Heart left ventricle (tissue), 16 donors: Measurements from ENCODE around the gene VPS50. TPM values are rescaled to one million over a fixed set of nuclear protein-coding genes. Genes with fewer than 3 reads are reported as not detected.

Experiments
- ATAC-seq, 4 donors: fragments of 200-7000 bp; cut with Tn5 transposase; one replicate each; pipeline ENCODE4 v1.9.1; 2020 to 2022; ENCODE audit warnings: moderate library complexity in 4 of 4, mild to moderate bottlenecking in 3 of 4, moderate number of reproducible peaks in 1 of 4
- DNase-seq, 5 donors: peaks; one replicate each; pipeline ENCODE4 v3.0.0-alpha.2; 2020
- H3K27ac ChIP-seq, 12 donors: fragments of 200-600 bp; sonication (generic) in 4 of 12; one replicate each; pipeline versions ENCODE4 v1.5.0 to v1.8.0; 2016 to 2022; ENCODE audit warnings: mild to moderate bottlenecking in 2 of 12
- H3K27me3 ChIP-seq, 9 donors: fragments of 200-600 bp; sonication (generic) in 2 of 9; one replicate each; pipeline versions ENCODE4 v1.5.1 to v1.8.0; 2016 to 2022; ENCODE audit warnings: mild to moderate bottlenecking in 3 of 9
- H3K36me3 ChIP-seq, 9 donors: fragments of 200-600 bp; sonication (generic) in 2 of 9; one replicate each; pipeline versions ENCODE4 v1.5.0 to v1.8.0; 2018 to 2022; ENCODE audit warnings: mild to moderate bottlenecking in 2 of 9
- H3K4me1 ChIP-seq, 12 donors: fragments of 200-600 bp; sonication (generic) in 4 of 12; one replicate each; pipeline versions ENCODE4 v1.5.0 to v1.8.0; 2016 to 2022; ENCODE audit warnings: mild to moderate bottlenecking in 3 of 12
- H3K4me3 ChIP-seq, 12 donors: fragments of 200-600 bp; sonication (generic) in 4 of 12; one replicate each; pipeline versions ENCODE4 v1.5.0 to v1.8.0; 2017 to 2022; ENCODE audit warnings: mild to moderate bottlenecking in 9 of 12, moderate library complexity in 4 of 12
- H3K9me3 ChIP-seq, 12 donors: fragments of 200-600 bp; sonication (generic) in 4 of 12; one replicate each; pipeline versions ENCODE4 v1.5.0 to v1.8.0; 2016 to 2022; ENCODE audit warnings: mild to moderate bottlenecking in 1 of 12
- POLR2A ChIP-seq, 2 donors: fragments of 450-650 bp; IDR thresholded peaks; one replicate each; pipeline ENCODE4 v1.6.1; 2017; ENCODE audit warnings: antibody characterized with exemption in 2 of 2, mild to moderate bottlenecking in 2 of 2, moderate library complexity in 2 of 2
- WGBS, 4 donors: extraction: QIAGEN DNeasy Blood & Tissue Kit in 2 of 4; methylation state at CpG; one replicate each; pipeline versions ENCODE4 v1.1.5 to v1.1.7; 2013 to 2018; 5-methylcytosine and 5-hydroxymethylcytosine counted together
- intact Hi-C, 10 donors: fragments of 100-400 bp; cut with DNase I; formaldehyde crosslinking; loops; one replicate each; pipeline versions ENCODE4 v1.11.1 to v1.14.2; 2022
- polyA plus RNA-seq, 2 donors: library from polyadenylated mRNA; stranded (reverse); fragments of 200-250 nt; gene quantifications; one replicate each; pipeline ENCODE4 v1.2.3, GENCODE V29; 2013
- total RNA-seq, 9 donors: library from RNA; depleted of rRNA in 2 of 9; stranded (reverse); fragments of >200 nt in 2 of 9; fragmentation: NEBNext Ultra II Directional in 3 of 9; extraction: Animal tissue kit (Norgen Biotek cat#: 25700) in 3 of 9; gene quantifications; one replicate each; pipeline versions ENCODE4 v1.1.0 to v1.2.4, GENCODE V29; 2016 to 2023
- TF ChIP-seq, protein P1 (sequence below), 12 donors: fragments of 200-600 bp; sonication (generic) in 4 of 12; IDR thresholded peaks; one replicate each; pipeline versions ENCODE4 v1.5.0 to v1.8.0; 2018 to 2022; ENCODE audit warnings: antibody characterized with exemption in 12 of 12, mild to moderate bottlenecking in 5 of 12
- donor health status: ischemic (EF 13 %, LVEDD 7.1; RV severe dilation, severe dysfunction).
- donor health status: healthy with polysubstance abuse.
- donor health status: DM: no; HTN: yes; CAD: no.
- donor health status: DM: no; HTN: no; CAD: no.
- donor health status: ischemic (EF 25% LVEDD 6.9; RV normal size, moderate dysfunction).
- donor health status: ischemic (EF 25% LVEDD 5.7; RV mildly dilated, moderate dysfunction).
- donor health status: healthy.
- donor health status: DM: yes; HTN: yes; CAD: no.
- donor health status: ischemic (EF 35%, LVEDD 5.7; RV mildly dilated, moderate dysfunction).
- donor health status: nonischemic (EF 11% LVEDD 7.7; RV severe dilation, severe dysfunction).
- donor health status: DM: yes; HTN: yes; CAD: no.
- donor health status: PGD.
- donor health status: ischemic (EF 29% LVEDD 5.4; RV normal size, mild dysfunction).
- donor health status: nonischemic (EF 23%, LVEDD 6.1; RV moderate dilation, normal function).

Gene VPS50
- total and polyA plus RNA-seq, 11 donors, result 2.9 to 28.7 (median 18.5) TPM

DNA sequence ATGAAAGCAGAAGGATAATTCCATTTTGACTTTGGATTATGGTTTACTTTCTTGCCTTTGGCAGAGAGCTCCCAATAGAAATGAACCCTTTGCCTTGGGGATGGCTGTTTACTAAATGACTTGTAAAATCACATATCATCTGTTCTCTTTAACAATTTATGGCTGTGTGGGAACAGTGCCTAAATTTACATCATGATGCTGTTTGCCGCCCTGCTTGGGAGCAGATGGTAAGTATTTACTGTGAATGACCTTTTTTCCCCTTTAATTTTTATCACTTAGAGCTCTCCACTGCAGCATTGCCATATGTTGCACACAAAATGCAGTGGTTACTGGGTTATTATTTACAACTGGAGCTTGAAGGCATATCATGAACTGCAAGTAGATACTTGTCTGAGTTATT, 19.3 kb upstream of the VPS50 start:
- peaks cover 0 to 12% (median 0%) of the 10 kb centered on the region in 9 donors for H3K27me3 ChIP-seq
- no peak overlapping the region for H3K4me3 ChIP-seq
- DNase-seq (no peak), ATAC-seq (no peak)
- no peak for TF ChIP-seq POLR2A (IDR thresholded peaks at IDR 0.05)
- TF ChIP-seq, protein P1, sequence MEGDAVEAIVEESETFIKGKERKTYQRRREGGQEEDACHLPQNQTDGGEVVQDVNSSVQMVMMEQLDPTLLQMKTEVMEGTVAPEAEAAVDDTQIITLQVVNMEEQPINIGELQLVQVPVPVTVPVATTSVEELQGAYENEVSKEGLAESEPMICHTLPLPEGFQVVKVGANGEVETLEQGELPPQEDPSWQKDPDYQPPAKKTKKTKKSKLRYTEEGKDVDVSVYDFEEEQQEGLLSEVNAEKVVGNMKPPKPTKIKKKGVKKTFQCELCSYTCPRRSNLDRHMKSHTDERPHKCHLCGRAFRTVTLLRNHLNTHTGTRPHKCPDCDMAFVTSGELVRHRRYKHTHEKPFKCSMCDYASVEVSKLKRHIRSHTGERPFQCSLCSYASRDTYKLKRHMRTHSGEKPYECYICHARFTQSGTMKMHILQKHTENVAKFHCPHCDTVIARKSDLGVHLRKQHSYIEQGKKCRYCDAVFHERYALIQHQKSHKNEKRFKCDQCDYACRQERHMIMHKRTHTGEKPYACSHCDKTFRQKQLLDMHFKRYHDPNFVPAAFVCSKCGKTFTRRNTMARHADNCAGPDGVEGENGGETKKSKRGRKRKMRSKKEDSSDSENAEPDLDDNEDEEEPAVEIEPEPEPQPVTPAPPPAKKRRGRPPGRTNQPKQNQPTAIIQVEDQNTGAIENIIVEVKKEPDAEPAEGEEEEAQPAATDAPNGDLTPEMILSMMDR (IDR thresholded peaks at IDR 0.05), result no peak
- H3K9me3 ChIP-seq, result no peaks in the 10 kb centered on the region
- no peaks in the 10 kb centered on the region for H3K36me3 ChIP-seq
- WGBS, 4 donors, result 48 to 67% (median 63%) methylated on average over 1 of the region's 1 CpG
- intact Hi-C loops, result no loop called here
- H3K27ac ChIP-seq, result no peak overlapping the region
- no peaks in the 10 kb centered on the region for H3K4me1 ChIP-seq

DNA sequence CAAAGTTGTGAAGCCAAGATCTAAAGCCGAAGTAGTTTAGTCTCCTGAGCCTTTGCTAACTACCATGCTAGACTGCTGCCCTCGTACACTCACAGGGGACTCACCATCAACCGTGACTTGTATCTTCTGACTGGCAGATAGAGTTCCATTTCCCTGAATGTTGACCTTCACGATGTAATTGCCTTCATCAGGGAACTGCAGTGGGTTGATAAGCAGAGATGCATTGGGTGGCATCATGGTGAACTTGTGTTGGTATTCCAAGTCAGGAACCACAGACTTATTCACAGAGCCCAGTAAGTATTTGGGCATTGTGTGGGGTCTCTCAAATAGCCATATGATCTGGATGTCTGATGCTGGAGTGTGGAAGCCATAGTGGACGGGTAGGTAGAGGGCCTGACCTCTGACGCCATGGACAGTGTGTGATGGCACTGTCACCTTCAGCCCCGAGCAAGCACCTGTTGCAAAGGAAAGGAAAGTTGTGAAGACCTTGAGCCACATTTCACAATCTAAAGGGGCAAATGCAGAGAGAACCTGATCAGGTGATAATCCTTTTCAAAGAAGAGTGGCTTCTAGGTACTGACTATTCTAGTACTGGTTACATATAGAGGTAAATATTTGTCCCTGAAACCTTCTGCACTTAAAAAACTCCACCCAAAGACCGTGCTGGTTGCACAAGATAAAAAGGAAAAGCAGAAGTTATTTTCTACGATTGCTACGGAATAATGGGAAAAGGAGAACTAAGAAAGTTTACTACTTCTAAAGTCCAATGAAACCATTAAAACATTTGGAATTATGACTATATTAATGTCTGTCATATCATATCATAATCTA, 13.0 kb upstream of the VPS50 start:
- Histone ChIP-seq H3K4me1 (no peaks in the 10 kb centered on the region), H3K36me3 (no peaks in the 10 kb centered on the region), H3K4me3 (no peak overlapping the region), H3K27ac (no peak overlapping the region), H3K27me3 (peaks cover 0 to 6% (median 0%) of the 10 kb centered on the region in 9 donors), H3K9me3 (no peaks in the 10 kb centered on the region)
- ATAC-seq (no peak), DNase-seq (no peak)
- intact Hi-C loops, result no loop called here
- TF ChIP-seq POLR2A (IDR thresholded peaks at IDR 0.05), result no peak
- TF ChIP-seq, protein P1 (IDR thresholded peaks at IDR 0.05), result no peak
- 76 to 79% (median 78%) methylated on average over 10 of the region's 10 CpGs for WGBS, 4 donors

DNA sequence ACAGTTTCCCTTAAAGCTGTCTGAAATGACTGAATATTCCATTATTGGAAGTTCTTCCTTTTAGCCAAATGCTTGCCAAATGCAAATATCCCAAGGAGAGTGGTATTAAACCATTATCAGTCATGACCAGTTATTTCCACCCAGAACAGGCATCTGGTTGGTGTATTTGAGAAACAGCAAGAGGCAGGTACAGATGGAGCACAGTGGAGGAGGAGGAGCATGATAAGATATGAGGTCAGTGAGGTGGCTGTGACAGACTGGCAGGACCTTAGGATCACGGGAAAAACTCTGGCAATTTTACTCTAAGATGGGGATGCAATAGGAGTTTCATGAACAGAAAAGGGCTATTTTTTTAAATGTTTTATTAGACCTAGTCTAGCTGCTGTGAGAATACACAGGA, 12.3 kb upstream of the VPS50 start:
- H3K4me1 ChIP-seq, result no peaks in the 10 kb centered on the region
- intact Hi-C loops, result loop anchor here in 1 of 10 donors (10.0 kb wide), 1 partner anchor 75 kb away; the partner anchor contains the start of gene SAMD9L
- no peak for ATAC-seq
- no peaks in the 10 kb centered on the region for H3K9me3 ChIP-seq
- peaks cover 0 to 6% (median 0%) of the 10 kb centered on the region in 9 donors for H3K27me3 ChIP-seq
- DNase-seq, result no peak
- 11 to 24% (median 22%) methylated on average over 1 of the region's 1 CpG for WGBS, 4 donors
- H3K4me3 ChIP-seq, result no peak overlapping the region
- TF ChIP-seq, protein P1 (IDR thresholded peaks at IDR 0.05), result no peak
- no peak for TF ChIP-seq POLR2A (IDR thresholded peaks at IDR 0.05)
- H3K36me3 ChIP-seq, result no peaks in the 10 kb centered on the region
- H3K27ac ChIP-seq, result no peak overlapping the region

DNA sequence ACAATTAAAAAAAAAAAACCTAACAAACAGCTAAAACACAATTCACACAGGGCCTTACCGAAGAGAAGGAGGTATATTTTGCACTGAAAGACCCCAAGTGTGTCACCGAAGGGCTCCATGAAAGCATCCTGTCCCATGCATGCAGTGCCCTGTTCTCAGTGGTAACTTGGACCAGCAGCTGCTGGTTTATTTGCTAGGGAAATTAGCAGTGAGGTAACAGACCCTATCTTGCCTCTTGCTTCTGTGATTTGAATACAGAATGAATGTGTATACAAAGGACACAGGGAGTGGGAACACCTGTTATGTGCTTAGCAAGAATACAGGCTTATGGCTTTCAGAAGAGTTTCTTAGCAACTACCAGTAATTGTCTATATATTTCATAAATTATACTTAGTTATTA, 5.9 kb upstream of the VPS50 start, which contains the start of gene HEPACAM2:
Gene HEPACAM2, minus strand, starts transcription at position 160 of the 400 bp plus-strand sequence.
- DNase-seq (no peak), ATAC-seq (no peak)
- 58 to 73% (median 73%) methylated on average over 2 of the region's 2 CpGs for WGBS, 4 donors
- H3K36me3 ChIP-seq, result no peaks in the 10 kb centered on the region
- H3K4me3 ChIP-seq, result no peak within 1 kb of the TSS
- peaks cover 0 to 10% (median 0%) of the 10 kb centered on the region in 12 donors for H3K4me1 ChIP-seq
- intact Hi-C loops, result loop anchor here in 2 of 10 donors (5.0 to 10.0 kb wide), 2 partner anchors 82 to 604 kb away; partner anchors contain the start of gene SAMD9L (in 1 of the 2)
- H3K27me3 ChIP-seq, result no peaks in the 10 kb centered on the region
- H3K9me3 ChIP-seq, result no peaks in the 10 kb centered on the region
- TF ChIP-seq POLR2A (IDR thresholded peaks at IDR 0.05), result no peak
- TF ChIP-seq, protein P1 (IDR thresholded peaks at IDR 0.05), result no peak
- no peak within 1 kb of the TSS for H3K27ac ChIP-seq
